ENCODE measurements around the gene STK4. TPM values are rescaled to one million over a fixed set of nuclear protein-coding genes. Genes with fewer than 3 reads are reported as not detected.

STK4 gene
- total and polyA plus RNA-seq, 2 donors (not counting 3 experiments of a cell fraction or from before 2014, with no cell fraction given) = 9.1 to 29.6 TPM

- no peak overlapping the region for H3K27ac ChIP-seq (ENCODE audit: insufficient read depth, low read depth, low read length)
- H3K4me1 ChIP-seq (ENCODE audit: control insufficient read depth, extremely low read depth, insufficient read depth, low read length) = no peaks in the 10 kb centered on the region
- dilution Hi-C loops (cut with MboI; ENCODE audit: extremely low pct_ligation_motif_present, low sequenced_read_pairs) (no loop called here), intact Hi-C loops (cut with micrococcal nuclease) (no loop called here)
- no peak for TF ChIP-seq POLR2A (IDR thresholded peaks at IDR 0.05; ENCODE audit: low read depth, low read length)
- TF ChIP-seq GATA2 (IDR thresholded peaks at IDR 0.05; ENCODE audit: insufficient read depth, insufficient read length, low read depth, low read length) = no peak
- TF ChIP-seq MYC (IDR thresholded peaks at IDR 0.05; ENCODE audit: low read depth, low read length) = no peak
- no peak for TF ChIP-seq CTCF (IDR thresholded peaks at IDR 0.05; ENCODE audit: extremely low read depth in 1 of 2, insufficient read depth in 1 of 2, low read depth in 1 of 2, low read length in 2 of 2)
- no peak for TF ChIP-seq EZH2 (IDR thresholded peaks at IDR 0.05; ENCODE audit: borderline replicate concordance, low read depth, low read length, severe bottlenecking)
- no peak for TF ChIP-seq FOS (IDR thresholded peaks at IDR 0.05; ENCODE audit: borderline replicate concordance, insufficient read depth, low read length)
- no peak for TF ChIP-seq POLR2AphosphoS5 (IDR thresholded peaks at IDR 0.05; ENCODE audit: insufficient read depth, low read depth, low read length)
- no peak for TF ChIP-seq MAX (IDR thresholded peaks at IDR 0.05; ENCODE audit: insufficient read depth, insufficient read length)
- no peak for TF ChIP-seq JUN (IDR thresholded peaks at IDR 0.05; ENCODE audit: borderline replicate concordance, insufficient read depth, insufficient read length, low read depth)
- no peaks in the 10 kb centered on the region for H4K20me1 ChIP-seq (replicated peaks; ENCODE audit: control insufficient read depth, extremely low read depth, insufficient read depth, low read length)
- no peaks in the 10 kb centered on the region for H3K9me1 ChIP-seq (replicated peaks; ENCODE audit: control insufficient read depth, extremely low read depth, insufficient read depth, low read length)
- H3K79me2 ChIP-seq (ENCODE audit: control insufficient read depth, insufficient read depth, low read length) = no peaks in the 10 kb centered on the region
- H3K36me3 ChIP-seq (ENCODE audit: control insufficient read depth in 2 of 2, extremely low read depth in 1 of 2, insufficient read depth in 2 of 2, low read length in 2 of 2) = no peaks in the 10 kb centered on the region
- H3K9ac ChIP-seq (replicated peaks; ENCODE audit: extremely low read depth, insufficient read depth, low read length) = no peak overlapping the region
- H3K4me3 ChIP-seq (replicated peaks in 1 of 3; ENCODE audit: insufficient read depth in 1 of 3, low read depth in 1 of 3, low read length in 3 of 3) = no peak overlapping the region
- DNase-seq (ENCODE audit: low read depth, low spot score) (no peak), FAIRE-seq (no peak)
- no peaks in the 10 kb centered on the region for H3K27me3 ChIP-seq (ENCODE audit: control insufficient read depth in 2 of 2, insufficient read depth in 2 of 2, low read length in 2 of 2)
- POLR2A ChIA-PET = no interaction called here
- H3K4me2 ChIP-seq (ENCODE audit: insufficient read depth, low read length) = no peak overlapping the region
- BruUV-seq (replicated peaks) = no TSS peak
- no peak overlapping the region for H2AFZ ChIP-seq (ENCODE audit: low read depth, low read length)
- CTCF ChIA-PET = interaction anchor here (3.1 kb wide), 1 partner anchor 44 kb away, joined by 13 read pairs; no protein-coding TSS in a partner anchor
- no peaks in the 10 kb centered on the region for H3K9me3 ChIP-seq (replicated peaks; ENCODE audit: control insufficient read depth, insufficient read depth, low read length)
These were observed 121.9 kb downstream of the STK4 start for GRCh38 chr20:45088247-45088646.

All from endothelial cell of umbilical vein (primary cell).